GM23338 (cell line): ENCODE data around the gene EEPD1. TPM values are rescaled to one million over a fixed set of nuclear protein-coding genes. Genes with fewer than 3 reads are reported as not detected.

Experiments
- ATAC-seq: fragments of 200-7000 bp; cut with Tn5 transposase; 3 replicates; pipeline ENCODE4 v1.9.1; 2020
- DNase-seq: peaks from one replicate; pipeline ENCODE4 v3.0.0-alpha.2; 2015; ENCODE audit warnings: low spot score
- H2AFZ ChIP-seq: fragments of 200-600 bp; sonication (generic); 2 replicates; pipeline ENCODE4 v1.8.0; 2016; ENCODE audit warnings: antibody characterized with exemption, mild to moderate bottlenecking, moderate library complexity
- H3F3A ChIP-seq: fragments of 200-600 bp; sonication (generic); replicated peaks from 2 replicates; pipeline ENCODE4 v1.8.0; 2017; ENCODE audit warnings: antibody characterized with exemption, mixed run types, low read depth
- H3K27ac ChIP-seq: fragments of 200-600 bp; sonication (generic); 2 replicates; pipeline ENCODE4 v1.6.1; 2016; ENCODE audit warnings: low read depth
- H3K27me3 ChIP-seq: fragments of 200-600 bp; sonication (generic); 2 replicates; pipeline ENCODE4 v1.8.0; 2016; ENCODE audit warnings: mild to moderate bottlenecking, mixed run types, moderate library complexity; ENCODE audit not compliant: insufficient read depth
- H3K36me3 ChIP-seq: fragments of 200-600 bp; sonication (generic); 2 replicates; pipeline ENCODE4 v1.8.0; 2016; ENCODE audit warnings: mild to moderate bottlenecking; ENCODE audit not compliant: insufficient read depth
- H3K4me1 ChIP-seq: fragments of 200-600 bp; sonication (generic); 2 replicates; pipeline ENCODE4 v1.8.0; 2016; ENCODE audit warnings: mild to moderate bottlenecking, moderate library complexity; ENCODE audit not compliant: insufficient read depth
- H3K4me2 ChIP-seq: fragments of 200-600 bp; sonication (generic); 2 replicates; pipeline ENCODE4 v1.7.1; 2017; ENCODE audit warnings: mixed run types
- H3K4me3 ChIP-seq: fragments of 200-600 bp; sonication (generic); 2 replicates; pipeline ENCODE4 v1.6.1; 2016; ENCODE audit warnings: mixed run types
- H3K79me2 ChIP-seq: fragments of 200-600 bp; sonication (generic); replicated peaks from 2 replicates; pipeline ENCODE4 v1.8.0; 2017; ENCODE audit warnings: mild to moderate bottlenecking; ENCODE audit not compliant: insufficient read depth
- H3K9me2 ChIP-seq: fragments of 200-600 bp; sonication (generic); 2 replicates; pipeline ENCODE4 v1.8.0; 2017; ENCODE audit not compliant: insufficient read depth
- H4K20me1 ChIP-seq: fragments of 200-600 bp; sonication (generic); replicated peaks from 2 replicates; pipeline ENCODE4 v1.8.0; 2017; ENCODE audit warnings: mild to moderate bottlenecking; ENCODE audit not compliant: insufficient read depth
- H3K27ac Mint-ChIP-seq: 2 replicates; pipeline ENCODE4 v1.8.0; 2020; ENCODE audit warnings: inconsistent platforms, mild to moderate bottlenecking, moderate library complexity, mixed read lengths
- H3K27me3 Mint-ChIP-seq: 3 replicates; pipeline ENCODE4 v1.8.0; 2022; ENCODE audit warnings: low read depth, mild to moderate bottlenecking, moderate library complexity, mixed read lengths, inconsistent platforms; ENCODE audit not compliant: insufficient read depth, poor library complexity
- H3K36me3 Mint-ChIP-seq: 3 replicates; pipeline ENCODE4 v1.8.0; 2021; ENCODE audit warnings: low read depth, mild to moderate bottlenecking, inconsistent platforms, moderate library complexity, mixed read lengths
- H3K4me1 Mint-ChIP-seq: 3 replicates; pipeline ENCODE4 v1.8.0; 2020; ENCODE audit warnings: mild to moderate bottlenecking, inconsistent platforms, mixed read lengths
- H3K4me3 Mint-ChIP-seq: 3 replicates; pipeline ENCODE4 v1.8.0; 2021; ENCODE audit warnings: moderate library complexity, mild to moderate bottlenecking, inconsistent platforms, mixed read lengths
- H3K9me3 Mint-ChIP-seq: 3 replicates; pipeline ENCODE4 v1.8.0; 2020; ENCODE audit warnings: moderate library complexity, mild to moderate bottlenecking, inconsistent platforms, mixed read lengths
- CREB1 ChIP-seq: fragments of 250-450 bp; sonication (Bioruptor Pico); IDR thresholded peaks from 2 replicates; pipeline ENCODE4 v1.5.0; 2020; ENCODE audit warnings: low read depth, mild to moderate bottlenecking, moderate library complexity
- CTCF ChIP-seq, 2 experiments: fragments of 200-600 bp in 1 of 2; sonication (generic) in 1 of 2; conservative IDR thresholded peaks; 2 replicates each; pipeline versions ENCODE4 v1.5.1 to v1.6.1; 2016 to 2017; ENCODE audit warnings: antibody characterized with exemption in 2 of 2, low read depth in 2 of 2, mild to moderate bottlenecking in 2 of 2, moderate library complexity in 1 of 2
- ETS1 ChIP-seq: IDR thresholded peaks from 2 replicates; pipeline ENCODE4 v1.6.1; 2016; ENCODE audit warnings: antibody characterized with exemption
- EZH2 ChIP-seq: fragments of 200-600 bp; sonication (generic); IDR thresholded peaks from one replicate; pipeline ENCODE4 v1.8.0; 2017; ENCODE audit warnings: antibody characterized with exemption, mild to moderate bottlenecking, low read depth; ENCODE audit not compliant: unreplicated experiment
- EZH2phosphoT487 ChIP-seq: fragments of 200-600 bp; sonication (generic); IDR thresholded peaks from one replicate; pipeline ENCODE4 v1.8.1; 2018; ENCODE audit warnings: antibody characterized with exemption; ENCODE audit not compliant: unreplicated experiment
- NANOG ChIP-seq: IDR thresholded peaks from 2 replicates; pipeline ENCODE4 v1.6.1; 2016; ENCODE audit warnings: antibody characterized with exemption, borderline replicate concordance
- REST ChIP-seq: IDR thresholded peaks from one replicate; pipeline ENCODE4 v1.6.1; 2018; ENCODE audit warnings: antibody characterized with exemption; ENCODE audit not compliant: unreplicated experiment
- STAT1 ChIP-seq: IDR thresholded peaks from one replicate; pipeline ENCODE4 v1.6.1; 2016; ENCODE audit warnings: antibody characterized with exemption; ENCODE audit not compliant: unreplicated experiment
- ZNF114 ChIP-seq: fragments of 250-450 bp; sonication (Bioruptor Pico); IDR thresholded peaks from 2 replicates; pipeline ENCODE4 v1.5.0; 2020; ENCODE audit warnings: mild to moderate bottlenecking, moderate library complexity
- ZNF331 ChIP-seq: fragments of 250-450 bp; sonication (Bioruptor Pico); IDR thresholded peaks from 2 replicates; pipeline ENCODE4 v1.5.0; 2020; ENCODE audit warnings: low read depth, mild to moderate bottlenecking, moderate library complexity
- polyA plus RNA-seq: library from polyadenylated mRNA; unstranded; fragments of >200 nt; fragmentation: Nextera tagmentation; extraction: Ambion mirVana; gene quantifications from 2 replicates; pipeline ENCODE4 v1.2.1, GENCODE V29; 2016
- total RNA-seq: library from RNA; depleted of rRNA; stranded (reverse); fragments of >200 nt; shearing (Covaris generic); gene quantifications from 2 replicates; pipeline ENCODE4 v1.2.3, GENCODE V29; 2014

The EEPD1 gene
- total and polyA plus RNA-seq, 2 experiments from 2014 or later: 4.1 to 17.1 TPM

GRCh38 chr7:36191292-36191920 is 38.4 kb downstream of the EEPD1 start:
- Histone ChIP-seq H3K79me2 (no peaks in the 10 kb centered on the region; the same call in 1 of the 2 replicates), H3F3A (no peaks in the 10 kb centered on the region), H4K20me1 (no peaks in the 10 kb centered on the region), H3K4me1 (no peaks in the 10 kb centered on the region), H3K9me2 (no peaks in the 10 kb centered on the region), H3K4me3 (no peak overlapping the region), H3K27ac (no peak overlapping the region), H3K4me2 (no peak overlapping the region), H3K27me3 (no peaks in the 10 kb centered on the region), H3K36me3 (no peaks in the 10 kb centered on the region), H2AFZ (no peak overlapping the region)
- H3K9me3 Mint-ChIP-seq: peaks cover 11% of the 10 kb centered on the region
- H3K36me3 Mint-ChIP-seq: peaks cover 22% of the 10 kb centered on the region
- ATAC-seq: no peak
- TF ChIP-seq ETS1 (no peak), NANOG (no peak), ZNF114 (CRISPR knock-in tag) (no peak), EZH2phosphoT487 (no peak), EZH2 (no peak), REST (no peak), STAT1 (no peak)
- H3K4me3 Mint-ChIP-seq: no peak overlapping the region
- H3K4me1 Mint-ChIP-seq: peaks cover 3% of the 10 kb centered on the region; the same call in 2 of the 3 replicates
- no peak for DNase-seq
- H3K27me3 Mint-ChIP-seq: peaks cover 3% of the 10 kb centered on the region
- no peak overlapping the region for H3K27ac Mint-ChIP-seq

DNA sequence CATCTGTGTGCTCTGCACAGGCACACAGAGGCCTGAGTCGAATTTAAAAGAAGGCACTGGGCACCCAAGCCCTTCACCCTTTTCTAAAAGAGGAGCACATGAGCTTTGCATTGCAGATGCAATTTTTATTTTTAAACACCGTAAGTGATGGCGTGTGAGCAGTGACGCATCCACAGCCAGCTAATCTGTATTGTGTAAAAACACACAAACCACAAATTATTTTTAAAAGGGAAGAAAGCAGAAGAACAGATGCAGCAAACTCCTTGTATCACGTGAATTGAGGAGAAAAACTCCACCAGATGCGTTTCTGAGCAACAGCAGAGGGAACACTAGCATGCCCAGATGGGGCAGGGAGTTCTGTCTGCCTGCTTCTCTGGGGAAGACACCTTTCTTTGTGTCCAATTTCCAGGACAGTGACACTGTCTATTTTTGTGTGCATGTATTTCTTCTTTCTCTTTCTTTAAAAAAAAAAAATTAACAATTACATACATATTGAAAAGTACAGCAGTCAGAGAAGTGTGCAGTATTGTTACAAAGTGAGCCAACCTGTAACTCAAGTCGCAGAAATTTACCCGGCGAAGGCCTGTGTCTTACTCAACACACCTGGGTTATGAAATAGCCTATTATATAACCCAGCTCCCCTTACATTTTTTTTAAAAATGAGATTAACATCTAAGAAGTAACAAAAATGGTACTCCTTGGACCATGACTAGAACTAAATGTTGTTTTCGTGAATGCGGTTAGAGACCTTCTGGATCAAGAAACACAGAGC is 39.2 kb downstream of the EEPD1 start:
- Histone ChIP-seq H4K20me1 (no peaks in the 10 kb centered on the region), H3K4me2 (no peak overlapping the region), H3K4me3 (no peak overlapping the region), H3F3A (no peaks in the 10 kb centered on the region), H3K4me1 (no peaks in the 10 kb centered on the region), H3K36me3 (no peaks in the 10 kb centered on the region), H3K79me2 (no peaks in the 10 kb centered on the region; the same call in 1 of the 2 replicates), H3K27ac (no peak overlapping the region), H3K9me2 (no peaks in the 10 kb centered on the region), H2AFZ (no peak overlapping the region), H3K27me3 (no peaks in the 10 kb centered on the region)
- no peak for DNase-seq
- no peak overlapping the region for H3K4me3 Mint-ChIP-seq
- ATAC-seq: no peak
- no peak overlapping the region; the same call in 1 of the 2 replicates for H3K27ac Mint-ChIP-seq
- peaks cover 3% of the 10 kb centered on the region; the same call in 2 of the 3 replicates for H3K4me1 Mint-ChIP-seq
- H3K9me3 Mint-ChIP-seq: peaks cover 13% of the 10 kb centered on the region
- H3K36me3 Mint-ChIP-seq: peaks cover 23% of the 10 kb centered on the region
- peaks cover 3% of the 10 kb centered on the region for H3K27me3 Mint-ChIP-seq
- TF ChIP-seq ZNF114 (CRISPR knock-in tag) (no peak), NANOG (no peak), EZH2 (no peak), CREB1 (CRISPR knock-in tag) (no peak), CTCF (conservative IDR thresholded peaks at IDR 0.05; ENCODE audit: low read depth in 2 of 2) (no peak), ZNF331 (CRISPR knock-in tag) (no peak)
